ENCODE data around the gene INPP5J.
A peak's percentile ranks its signal among the peaks of the same experiment; 100 is the strongest.

GRCh38 chr22:31091106-31091975 lies 31.4 kb upstream of the INPP5J start:
- no peak for TF ChIP-seq ZBTB21 (tag by site-specific recombination; IDR thresholded peaks at IDR 0.05)
- no peak for TF ChIP-seq ZFP3 (tag by site-specific recombination; IDR thresholded peaks at IDR 0.05; ENCODE audit: low read depth)
- no peak for TF ChIP-seq ZNF473 (tag by site-specific recombination; IDR thresholded peaks at IDR 0.05)
- TF ChIP-seq, protein P1, sequence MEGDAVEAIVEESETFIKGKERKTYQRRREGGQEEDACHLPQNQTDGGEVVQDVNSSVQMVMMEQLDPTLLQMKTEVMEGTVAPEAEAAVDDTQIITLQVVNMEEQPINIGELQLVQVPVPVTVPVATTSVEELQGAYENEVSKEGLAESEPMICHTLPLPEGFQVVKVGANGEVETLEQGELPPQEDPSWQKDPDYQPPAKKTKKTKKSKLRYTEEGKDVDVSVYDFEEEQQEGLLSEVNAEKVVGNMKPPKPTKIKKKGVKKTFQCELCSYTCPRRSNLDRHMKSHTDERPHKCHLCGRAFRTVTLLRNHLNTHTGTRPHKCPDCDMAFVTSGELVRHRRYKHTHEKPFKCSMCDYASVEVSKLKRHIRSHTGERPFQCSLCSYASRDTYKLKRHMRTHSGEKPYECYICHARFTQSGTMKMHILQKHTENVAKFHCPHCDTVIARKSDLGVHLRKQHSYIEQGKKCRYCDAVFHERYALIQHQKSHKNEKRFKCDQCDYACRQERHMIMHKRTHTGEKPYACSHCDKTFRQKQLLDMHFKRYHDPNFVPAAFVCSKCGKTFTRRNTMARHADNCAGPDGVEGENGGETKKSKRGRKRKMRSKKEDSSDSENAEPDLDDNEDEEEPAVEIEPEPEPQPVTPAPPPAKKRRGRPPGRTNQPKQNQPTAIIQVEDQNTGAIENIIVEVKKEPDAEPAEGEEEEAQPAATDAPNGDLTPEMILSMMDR (tag by site-specific recombination; IDR thresholded peaks at IDR 0.05), result no peak
- no peak for TF ChIP-seq REST (tag by site-specific recombination; IDR thresholded peaks at IDR 0.05)
- peak; percentile 35; the same call in 1 of the 2 replicates for TF ChIP-seq SP2 (tag by site-specific recombination; IDR thresholded peaks at IDR 0.05)
- TF ChIP-seq ZNF184 (tag by site-specific recombination; IDR thresholded peaks at IDR 0.05), result no peak

Data from HEK293 (cell line).